Adipose tissue (tissue), 3 donors: Measurements from ENCODE around the gene MVK. TPM values are rescaled to one million over a fixed set of nuclear protein-coding genes. Genes with fewer than 3 reads are reported as not detected.

ENCODE experiments used
- H3K27ac ChIP-seq: one replicate; pipeline ENCODE4 v1.5.1; 2013; ENCODE audit warnings: low read depth, low read length
- WGBS, 3 donors: extraction: QIAGEN DNeasy Blood & Tissue Kit; methylation state at CpG; one replicate each; pipeline ENCODE4 v1.1.7; 2013; 5-methylcytosine and 5-hydroxymethylcytosine counted together
- polyA plus RNA-seq, 3 donors: library from polyadenylated mRNA; stranded (reverse); fragments of 200-250 nt; gene quantifications; one replicate each; pipeline ENCODE4 v1.2.3, GENCODE V29; 2013
- donor health status: healthy with polysubstance abuse.
- donor health status: Bipolar disorder and iron deficiency.
- donor health status: healthy.

Gene MVK
- 10 to 100 TPM in 2 of 3 donors, 1 to 10 TPM in 1; 7.2 to 14.9 (median 11.7) TPM for polyA plus RNA-seq

DNA sequence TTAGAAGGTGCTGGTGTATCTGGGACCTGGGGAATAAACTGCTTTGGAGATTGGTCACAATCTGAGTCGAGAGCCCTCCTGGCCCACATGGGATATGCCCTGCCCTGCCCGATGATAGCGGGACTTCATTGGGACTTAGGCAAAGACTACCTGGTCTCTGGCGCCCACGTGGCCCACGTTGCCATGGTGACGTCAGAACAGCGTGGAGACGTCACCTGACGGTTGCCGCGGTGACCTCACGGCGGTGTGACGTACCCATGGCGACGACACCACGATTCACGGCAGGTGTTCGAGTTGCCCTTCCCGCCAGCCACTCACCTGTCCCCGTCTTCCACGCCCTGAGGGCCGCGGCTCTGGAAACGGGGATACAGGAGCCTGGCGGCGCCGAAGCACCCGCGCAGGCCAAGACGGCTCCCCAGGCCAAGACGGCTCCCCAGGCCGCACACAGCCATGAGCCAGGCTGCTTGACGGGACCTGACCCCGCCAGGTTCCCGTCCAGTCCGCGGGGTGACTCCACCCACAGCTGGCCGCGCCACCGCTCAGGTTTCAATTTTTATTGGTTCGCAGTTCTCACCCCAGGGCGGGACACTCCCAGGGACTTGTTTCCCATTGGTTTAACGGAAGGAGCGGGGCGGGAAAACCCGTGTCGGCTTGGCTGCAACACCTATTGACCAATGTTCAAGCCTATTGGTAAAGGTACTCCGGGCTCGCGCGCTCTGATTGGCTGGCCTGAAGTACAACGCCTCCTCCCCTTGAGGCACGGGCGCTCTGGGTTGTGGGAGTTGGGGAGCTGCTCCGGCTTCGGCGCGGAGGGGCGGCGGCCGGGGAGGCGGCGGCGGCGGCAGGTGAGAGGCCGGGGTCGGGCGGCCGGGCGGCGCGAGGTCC is at the start of gene MVK, which contains the start of gene MMAB:
MVK (plus strand) TSS at position 766 of the 885 bp plus-strand sequence. CDS start 1,029 bp downstream, outside the sequence.
MMAB (minus strand) TSS at position 476 of the 885 bp plus-strand sequence; CDS start at position 452, 24 bp downstream.
- WGBS, 3 donors: 0 to 1% (median 1%) methylated on average over 65 to 74 of the region's 74 CpGs
- peak within 1 kb of the TSS; percentile 7 for H3K27ac ChIP-seq

DNA sequence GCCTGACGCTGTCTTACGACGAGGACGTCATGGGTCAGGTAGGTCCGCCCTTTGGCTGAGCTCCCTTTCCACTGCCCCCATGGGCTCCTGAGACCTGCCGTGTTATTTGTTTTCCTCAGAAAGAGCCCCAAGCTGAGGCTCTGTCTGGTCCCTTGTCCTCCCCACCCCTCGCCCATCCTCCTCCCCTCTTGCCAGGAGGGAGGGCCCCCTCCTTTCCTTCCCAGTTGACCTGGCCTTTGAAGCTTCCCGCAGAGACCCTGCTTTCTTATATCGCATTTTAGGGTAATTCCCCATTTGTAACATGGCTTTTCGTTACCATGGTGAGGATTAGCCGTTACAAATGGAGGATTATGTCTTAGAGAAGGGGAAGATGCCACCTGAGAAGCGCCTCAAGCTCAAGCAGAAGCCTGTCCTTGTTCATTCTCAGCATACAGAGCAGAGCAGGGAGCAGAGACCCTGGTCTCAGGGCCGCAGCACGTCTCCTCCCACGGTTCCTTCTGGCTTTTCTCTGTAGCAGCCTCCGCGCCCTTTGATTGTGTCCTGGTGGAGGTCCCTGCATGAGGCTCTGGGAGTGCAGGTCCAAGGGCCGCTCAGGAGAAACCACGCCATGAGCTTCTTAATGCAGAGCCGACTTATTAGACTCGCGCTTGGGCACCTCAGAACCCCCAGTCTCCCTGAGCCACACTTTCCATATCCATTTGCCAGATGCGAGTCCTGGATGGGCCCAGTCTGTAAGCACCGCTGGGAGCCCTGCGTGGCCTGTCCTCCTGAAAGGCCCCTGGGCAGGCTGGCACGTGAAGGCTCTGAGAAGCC is 48.9 kb upstream of the MVK start:
- H3K27ac ChIP-seq: no peak overlapping the region
- 83 to 93% (median 92%) methylated on average over 26 of the region's 26 CpGs for WGBS, 3 donors

DNA sequence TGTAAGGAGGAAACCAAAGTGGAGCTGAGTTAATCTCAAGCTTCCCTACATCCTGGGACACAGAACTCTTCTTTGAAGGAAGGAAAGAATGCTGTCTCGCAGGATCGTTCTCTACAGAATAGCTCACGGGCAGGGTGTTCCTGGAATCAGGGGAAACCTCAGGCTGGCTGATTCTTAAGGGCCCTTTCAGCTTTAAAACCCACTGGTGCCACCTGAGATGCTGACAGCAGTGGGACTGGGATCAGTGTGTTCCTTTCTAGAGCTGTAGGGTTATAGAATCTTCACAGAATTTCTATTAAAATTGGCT is 48.4 kb upstream of the MVK start:
- 85 to 95% (median 86%) methylated on average over 3 of the region's 3 CpGs for WGBS, 3 donors
- H3K27ac ChIP-seq: no peak overlapping the region

DNA sequence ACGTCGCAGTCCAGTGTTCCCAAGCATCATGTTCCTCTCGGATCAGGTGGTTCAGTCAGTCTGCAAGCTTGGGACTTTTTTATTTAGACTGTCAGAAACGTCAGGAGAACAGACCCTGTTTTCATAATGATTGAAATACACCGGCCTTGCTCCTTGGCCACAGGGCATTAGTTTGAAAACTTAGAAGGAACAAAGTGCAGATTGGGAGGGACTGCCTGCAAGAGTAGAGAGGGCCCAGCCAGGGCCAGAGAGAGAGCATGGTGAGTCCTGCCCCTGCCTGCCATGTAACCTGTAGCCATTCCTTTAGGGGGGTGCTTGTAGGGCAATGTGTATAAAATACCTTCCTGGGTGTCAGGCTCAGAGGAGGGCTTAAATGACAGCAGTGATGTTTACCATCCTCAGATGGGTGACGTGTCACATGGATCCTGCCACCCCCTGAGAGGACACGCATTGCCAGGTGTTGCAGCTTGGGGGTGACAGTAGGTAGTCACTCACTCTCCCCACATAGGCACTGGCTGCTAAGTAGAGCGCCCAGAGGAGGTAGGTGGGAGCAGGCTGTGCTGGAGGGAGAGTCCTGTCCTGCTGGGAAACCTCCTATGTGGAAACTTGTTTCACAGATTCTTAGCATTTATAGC is 46.0 kb upstream of the MVK start:
- WGBS, 3 donors: 81 to 91% (median 90%) methylated on average over 8 of the region's 8 CpGs
- no peak overlapping the region for H3K27ac ChIP-seq

DNA sequence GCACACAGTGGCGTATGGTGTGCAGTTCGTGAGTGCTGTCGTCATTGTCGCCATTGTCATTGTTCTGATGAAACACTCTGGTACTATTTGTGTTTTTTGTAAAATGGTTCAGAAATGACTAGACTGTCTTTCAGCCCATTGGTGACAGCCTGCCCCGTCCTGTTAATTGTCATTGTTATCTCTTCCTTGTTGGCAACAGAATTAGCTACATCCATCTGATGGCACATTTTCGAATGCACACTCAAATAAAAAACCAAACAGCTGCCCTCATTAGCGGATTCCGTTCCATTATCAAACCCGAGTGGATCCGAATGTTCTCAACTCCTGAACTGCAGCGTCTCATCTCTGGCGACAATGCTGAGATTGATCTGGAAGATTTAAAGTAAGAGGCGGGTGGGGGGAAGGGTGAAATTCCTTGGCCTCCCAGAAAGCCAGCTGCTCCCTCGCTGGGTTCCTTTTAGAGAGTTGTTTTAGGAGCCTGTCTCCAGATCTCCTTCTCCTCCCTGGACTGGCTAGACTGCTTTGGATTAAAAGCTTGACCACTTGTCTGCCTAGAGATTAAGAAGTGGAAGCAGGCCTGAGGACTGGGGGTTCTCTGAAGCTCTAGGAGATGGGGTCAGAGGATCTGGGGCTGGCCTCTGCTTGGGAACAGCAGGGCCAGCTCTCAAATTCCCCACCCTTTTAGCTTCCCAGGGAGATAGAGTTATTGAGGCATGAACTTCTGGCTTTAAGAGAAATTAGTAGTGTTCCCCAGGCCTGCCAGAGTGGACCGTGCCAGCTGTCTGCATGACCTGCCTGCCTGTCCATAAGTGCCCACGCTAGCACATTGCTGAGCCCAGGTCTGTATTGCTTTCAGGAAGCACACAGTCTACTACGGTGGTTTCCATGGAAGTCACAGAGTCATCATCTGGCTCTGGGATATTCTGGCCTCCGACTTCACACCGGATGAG is 43.6 kb upstream of the MVK start:
- H3K27ac ChIP-seq: no peak overlapping the region
- 84 to 88% (median 85%) methylated on average over 19 of the region's 19 CpGs for WGBS, 3 donors

DNA sequence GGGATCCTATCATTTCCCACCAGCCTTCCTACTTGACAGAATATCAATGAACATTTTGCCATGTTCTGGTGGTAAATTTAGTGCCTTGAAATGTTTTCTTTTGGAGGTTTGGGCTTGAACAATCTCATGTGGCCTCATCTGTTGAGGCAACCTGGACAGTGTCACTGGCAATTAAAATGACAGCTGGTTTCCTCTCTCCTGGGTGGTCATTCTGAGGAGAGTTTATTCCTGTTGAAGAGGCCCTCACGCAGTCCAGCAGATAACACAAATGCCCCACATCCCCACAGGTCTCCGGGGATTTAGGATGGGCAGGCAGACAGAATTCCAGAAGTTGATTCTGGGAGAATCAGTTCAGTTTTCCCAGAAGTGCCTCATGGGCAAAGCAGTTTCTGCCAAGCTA is 42.2 kb upstream of the MVK start:
- H3K27ac ChIP-seq: no peak overlapping the region
- WGBS, 3 donors: 52 to 77% (median 59%) methylated on average over 2 of the region's 2 CpGs

DNA sequence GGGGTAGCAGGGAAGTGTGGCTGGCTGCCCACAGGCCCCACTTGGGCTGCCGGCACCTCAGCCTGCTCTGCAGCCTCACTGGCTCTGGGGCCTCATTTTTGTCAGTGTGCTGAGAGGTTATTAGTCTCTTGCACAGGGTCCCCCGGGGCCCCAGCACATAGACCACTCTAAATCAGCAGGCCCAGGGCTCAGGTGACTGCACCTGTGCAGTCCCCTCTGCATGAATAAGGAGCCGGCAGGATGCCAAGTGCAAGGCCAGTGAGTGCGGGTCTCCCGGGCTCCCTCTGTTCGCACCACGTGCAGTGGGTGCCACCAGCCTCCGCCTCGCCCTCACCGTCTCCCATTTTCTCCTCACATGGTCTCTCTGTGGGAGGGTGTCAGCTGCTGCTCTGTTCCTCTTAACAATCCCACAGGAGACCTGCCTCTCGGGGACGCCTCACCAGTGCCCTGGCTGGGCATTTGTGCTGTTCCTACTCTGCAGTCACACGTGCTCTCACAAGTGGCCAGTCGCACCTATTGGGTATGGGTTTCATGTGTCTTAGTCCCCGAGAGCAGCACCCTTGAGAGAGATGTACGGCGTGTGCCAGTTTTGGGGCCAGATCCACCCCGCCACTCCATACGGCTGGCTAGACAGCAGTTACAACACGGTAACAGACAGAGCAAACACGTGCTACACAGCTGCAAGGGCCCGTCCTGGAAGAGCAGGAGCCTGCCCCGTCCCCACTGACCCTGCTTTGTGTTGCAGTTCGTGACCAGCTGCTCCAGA is 40.7 kb upstream of the MVK start:
- 84 to 93% (median 92%) methylated on average over 24 of the region's 24 CpGs for WGBS, 3 donors
- no peak overlapping the region for H3K27ac ChIP-seq

DNA sequence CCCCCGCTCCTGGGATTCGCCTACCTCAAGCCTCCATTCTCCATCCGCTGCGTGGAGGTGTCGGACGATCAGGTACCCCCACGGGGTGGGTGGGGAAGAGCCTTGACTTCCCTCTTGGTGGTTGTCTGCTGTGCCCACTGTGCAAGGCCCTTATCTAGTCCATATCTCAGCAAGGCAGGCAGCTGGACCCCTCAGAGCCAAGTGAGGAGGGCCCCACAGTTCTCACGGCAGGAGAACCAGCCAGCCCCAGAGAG is 40.2 kb upstream of the MVK start:
- H3K27ac ChIP-seq: no peak overlapping the region
- 93 to 94% (median 94%) methylated on average over 8 of the region's 8 CpGs for whole genome bisulfite sequencing, 3 donors

DNA sequence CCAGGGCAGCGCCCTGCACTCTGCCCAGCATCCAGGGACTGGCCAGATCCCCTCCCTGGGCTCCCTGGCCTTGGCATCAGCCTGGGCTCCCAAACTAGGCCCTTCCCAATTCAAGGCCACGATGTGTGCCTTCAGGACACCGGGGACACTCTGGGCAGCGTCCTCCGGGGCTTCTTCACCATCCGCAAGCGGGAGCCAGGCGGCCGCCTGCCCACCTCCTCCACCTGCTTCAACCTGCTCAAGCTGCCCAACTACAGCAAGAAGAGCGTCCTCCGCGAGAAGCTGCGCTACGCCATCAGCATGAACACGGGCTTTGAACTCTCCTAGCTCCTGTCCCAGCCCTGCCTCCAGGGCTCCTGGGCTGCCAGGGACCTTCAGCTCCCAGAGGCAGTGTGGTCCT is 39.1 kb upstream of the MVK start:
- 91 to 95% (median 93%) methylated on average over 15 of the region's 15 CpGs for whole genome bisulfite sequencing, 3 donors

DNA sequence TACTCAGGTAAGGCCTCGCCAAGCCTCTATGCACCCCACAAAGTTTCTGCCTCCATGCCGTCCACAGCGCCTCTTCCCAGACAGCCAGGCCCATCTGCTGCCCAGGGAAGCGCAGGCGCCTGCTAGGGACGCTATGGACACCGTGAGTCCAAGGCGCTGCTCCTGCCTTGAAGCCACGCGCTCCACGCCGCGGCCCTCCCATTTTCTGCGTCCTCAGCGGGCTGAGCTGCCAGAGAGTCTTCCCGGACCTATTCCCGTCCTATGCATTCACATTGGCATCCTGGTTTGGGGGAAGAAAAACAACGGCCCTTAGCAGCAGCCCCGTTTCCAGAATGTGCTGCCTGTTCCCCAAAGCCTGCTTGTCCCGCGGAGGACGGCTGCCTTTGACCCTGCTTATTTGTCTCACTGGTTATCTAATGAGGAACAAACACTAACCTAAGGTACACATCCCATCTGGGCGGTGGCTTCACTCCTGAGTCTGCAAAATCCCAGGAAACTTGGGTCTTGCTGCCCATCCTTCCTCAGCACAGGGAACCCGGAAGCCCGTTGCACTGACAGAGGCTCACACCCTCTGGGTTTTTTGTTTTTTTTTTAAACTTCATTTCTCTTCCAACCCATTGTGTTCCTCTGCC is 38.2 kb upstream of the MVK start:
- 84 to 94% (median 92%) methylated on average over 25 of the region's 25 CpGs for WGBS, 3 donors
- no peak overlapping the region for H3K27ac ChIP-seq

More for the DNA sequence above, 39.1 kb upstream of the MVK start:
- no peak overlapping the region for H3K27ac ChIP-seq

DNA sequence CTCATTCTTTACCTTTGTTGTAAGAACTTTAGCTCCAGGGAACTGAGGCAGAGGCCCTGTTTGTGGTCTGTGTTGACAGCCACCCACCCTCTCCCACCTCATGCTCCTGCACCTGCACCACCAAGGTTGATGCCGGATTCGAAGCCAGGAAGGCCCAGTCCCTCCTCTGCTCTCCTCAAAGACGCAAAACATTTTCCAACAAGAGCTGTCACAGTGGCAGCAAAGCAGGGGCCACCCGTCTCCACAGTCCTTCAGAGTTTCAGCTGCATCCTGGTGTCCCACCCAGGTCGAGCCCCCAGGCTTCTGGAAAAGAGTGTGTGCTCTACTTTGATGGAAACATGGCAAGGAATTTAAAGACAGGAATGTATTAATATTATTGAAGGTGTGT is 37.7 kb upstream of the MVK start:
- no peak overlapping the region for H3K27ac ChIP-seq
- 83 to 92% (median 86%) methylated on average over 5 of the region's 5 CpGs for WGBS, 3 donors

DNA sequence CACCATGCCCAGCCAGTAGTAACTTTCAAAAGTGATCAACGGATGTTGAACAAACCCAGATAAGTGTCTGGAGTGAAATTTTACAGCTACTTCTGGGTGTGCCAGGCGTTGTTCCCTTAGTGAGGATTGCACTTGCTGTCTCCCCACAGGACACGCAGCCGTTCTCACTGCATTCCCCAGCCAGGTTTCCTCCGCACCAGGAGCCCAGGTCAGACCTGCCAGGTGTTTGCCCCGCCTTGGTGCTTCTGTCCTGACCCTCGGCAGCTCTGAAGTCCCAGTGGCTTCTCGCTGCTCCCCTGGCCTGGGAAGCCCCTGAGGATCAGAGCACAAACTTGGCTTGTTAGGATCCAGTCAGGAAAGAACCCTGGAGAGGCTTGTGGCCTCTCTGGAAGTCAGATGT is 36.5 kb upstream of the MVK start:
- 91% methylated on average over 8 of the region's 8 CpGs for WGBS, 3 donors
- no peak overlapping the region for H3K27ac ChIP-seq

DNA sequence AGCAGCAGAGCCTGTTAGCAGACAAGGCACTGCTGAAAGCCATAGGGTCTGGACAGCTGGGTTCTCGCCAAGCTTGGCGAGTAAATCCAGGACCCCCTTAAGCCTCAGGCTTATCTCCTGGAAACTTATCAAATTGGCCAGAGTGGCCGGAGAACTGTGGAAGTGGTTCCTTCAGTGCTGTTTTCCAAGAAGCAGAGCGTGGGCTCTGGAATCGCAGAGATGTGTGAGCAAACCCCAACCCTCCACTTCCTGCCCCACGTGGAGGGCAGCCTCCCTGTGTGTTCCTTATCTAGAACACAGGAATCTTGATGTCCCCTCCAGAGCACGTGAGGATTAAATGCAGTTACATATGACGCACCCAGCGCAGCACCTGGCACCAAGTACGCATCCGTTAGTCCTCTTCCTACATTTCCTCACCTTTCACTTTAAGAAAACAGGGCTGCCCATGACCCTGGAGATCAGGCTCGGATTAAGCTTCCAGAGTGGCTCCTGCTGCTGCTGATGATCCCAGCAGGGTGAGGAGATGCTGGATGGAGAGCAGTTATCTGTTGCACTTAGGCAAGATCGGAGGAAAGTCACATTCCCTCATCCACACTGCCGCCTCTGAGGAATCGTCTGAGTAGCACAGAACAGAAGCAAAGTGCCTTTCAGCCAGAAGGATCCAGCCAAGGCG is 35.3 kb upstream of the MVK start:
- 79 to 81% (median 80%) methylated on average over 16 of the region's 16 CpGs for WGBS, 3 donors
- H3K27ac ChIP-seq: no peak overlapping the region

DNA sequence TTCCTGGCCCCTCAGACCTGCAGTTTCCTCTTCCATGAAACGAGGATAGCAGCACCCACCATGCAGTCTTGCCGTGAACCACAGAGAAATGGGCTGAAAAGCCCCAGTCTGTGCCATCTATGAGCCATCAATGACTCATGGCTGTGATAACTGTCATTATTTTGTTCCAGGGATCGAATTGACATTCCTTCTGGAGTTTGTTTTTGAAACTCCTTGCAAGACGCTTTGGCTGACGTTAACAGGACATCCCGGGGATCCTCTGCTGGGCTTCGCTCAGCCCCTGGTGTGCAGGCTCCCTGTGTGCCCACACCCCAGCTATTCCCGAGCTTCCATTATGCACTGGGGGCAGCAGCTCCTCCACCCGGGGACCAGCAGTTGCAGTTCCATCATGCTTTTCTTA is 34.1 kb upstream of the MVK start:
- H3K27ac ChIP-seq: no peak overlapping the region
- 71 to 89% (median 85%) methylated on average over 9 of the region's 9 CpGs for WGBS, 3 donors

DNA sequence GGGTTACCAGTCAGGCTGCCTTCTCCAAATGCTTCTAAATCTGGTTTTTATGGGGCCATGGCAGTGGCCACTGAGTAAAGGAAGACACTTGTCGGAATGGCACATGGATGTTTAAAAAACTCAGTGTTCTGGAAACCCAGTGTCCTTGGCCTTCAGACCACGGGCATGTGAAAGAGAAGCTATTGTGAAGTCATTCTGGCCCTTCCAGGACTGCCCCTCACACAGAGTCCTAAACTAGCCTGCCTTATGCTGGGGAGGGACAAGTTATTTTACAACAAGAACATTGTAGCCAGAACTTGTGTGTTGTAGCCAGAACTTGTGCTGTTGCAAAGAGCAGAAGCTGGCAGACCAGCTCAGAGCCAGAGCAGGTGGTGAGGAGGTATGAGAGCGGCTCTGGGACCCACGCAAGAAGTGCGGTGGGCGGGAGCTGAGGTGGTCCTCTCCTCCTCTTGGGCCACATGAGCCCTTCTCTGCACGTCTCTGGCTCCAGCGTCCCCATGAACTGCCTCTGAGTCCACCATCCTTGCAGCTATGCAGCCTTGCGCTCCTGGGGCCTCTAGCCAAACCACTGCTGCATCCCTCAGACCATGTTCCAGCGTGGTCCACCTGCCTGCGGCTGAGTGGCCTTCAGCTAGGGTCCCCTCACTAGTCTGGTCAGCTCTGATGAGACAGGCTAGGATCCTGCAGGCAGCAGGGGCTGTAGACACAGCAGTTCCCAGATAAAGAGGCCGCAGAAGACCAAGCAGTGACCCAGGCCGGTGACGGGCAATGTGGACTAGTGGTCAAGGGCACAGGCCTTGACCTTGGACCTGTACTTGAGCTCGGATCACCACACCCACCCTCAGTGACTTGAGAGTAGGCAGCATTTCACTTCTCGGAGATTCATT is 32.8 kb upstream of the MVK start:
- 84 to 95% (median 93%) methylated on average over 16 of the region's 16 CpGs for WGBS, 3 donors
- H3K27ac ChIP-seq: no peak overlapping the region

DNA sequence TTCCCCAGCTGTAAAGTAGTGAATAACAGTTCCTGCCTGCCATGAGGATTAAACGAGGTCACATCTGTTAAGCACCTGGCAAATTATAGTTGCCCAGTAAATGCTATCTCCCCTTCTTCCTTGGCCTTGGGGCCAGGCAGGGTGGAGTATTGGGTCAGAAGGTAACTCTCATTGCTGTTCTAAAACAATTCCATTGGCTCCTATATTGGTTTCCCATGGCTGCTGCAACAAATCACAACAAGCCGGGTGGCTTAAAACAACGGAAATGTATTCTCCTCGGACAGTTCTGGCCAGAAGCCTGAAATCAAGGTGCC is 32.2 kb upstream of the MVK start:
- 40 to 82% (median 81%) methylated on average over 4 of the region's 4 CpGs for WGBS, 3 donors
- H3K27ac ChIP-seq: no peak overlapping the region
